GM20000 (cell line): ENCODE measurements around the gene CDKL1.

Source experiments
- DNase-seq: peaks from one replicate; pipeline ENCODE4 v3.0.0; 2012; ENCODE audit warnings: low spot score
- TF ChIP-seq, protein P1 (sequence below): IDR thresholded peaks from 2 replicates; pipeline ENCODE4 v1.5.1; 2012; ENCODE audit warnings: mild to moderate bottlenecking, control low read depth; ENCODE audit errors: extremely low read depth, missing control alignments

The CDKL1 gene

DNA sequence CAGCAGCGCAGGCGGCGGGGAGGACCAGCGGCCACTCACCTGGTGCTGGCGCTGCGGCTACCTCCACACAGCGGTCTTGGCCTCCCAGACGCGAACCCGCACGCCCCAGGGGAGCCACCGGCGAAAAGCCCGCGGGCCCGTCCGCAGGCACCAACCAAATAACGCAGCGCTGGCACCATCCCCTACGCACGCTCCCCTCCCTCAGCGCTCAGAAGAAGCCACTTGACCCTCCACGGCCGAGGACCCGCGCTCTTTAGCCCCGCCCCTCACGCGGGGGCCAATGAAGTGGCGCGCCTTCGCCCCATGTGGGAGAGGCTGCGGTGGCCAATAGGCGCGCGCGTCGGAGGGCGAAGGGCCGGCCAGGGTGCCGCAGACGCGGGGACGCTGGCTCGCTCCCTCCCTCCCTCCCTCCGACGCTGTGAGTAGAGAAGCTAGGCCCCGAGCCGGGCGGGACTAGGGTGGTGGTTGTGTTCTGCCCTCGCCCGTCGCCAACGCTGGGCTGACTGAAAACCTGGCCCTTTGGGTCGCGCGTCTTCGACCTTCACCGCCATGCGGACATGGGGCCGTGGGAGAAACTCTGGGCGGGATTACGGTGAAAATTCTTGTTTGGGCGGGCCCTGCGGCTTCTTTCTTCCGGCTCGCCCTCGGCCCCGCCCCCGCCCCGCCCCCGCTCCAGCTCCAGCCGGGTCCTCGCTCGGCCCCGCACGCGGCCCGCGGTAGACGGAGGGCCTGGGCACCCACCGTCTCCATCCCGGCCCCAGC, 84.5 kb downstream of the CDKL1 start, which contains the start of the genes DMAC2L and L2HGDH:
Gene DMAC2L, plus strand, starts transcription at position 353 of the 762 bp plus-strand sequence. CDS start 9,164 bp downstream, outside the sequence.
Gene L2HGDH, minus strand, starts transcription at position 258 of the 762 bp plus-strand sequence. Its CDS starts 79 bp downstream, at position 179.
- TF ChIP-seq, protein P1, sequence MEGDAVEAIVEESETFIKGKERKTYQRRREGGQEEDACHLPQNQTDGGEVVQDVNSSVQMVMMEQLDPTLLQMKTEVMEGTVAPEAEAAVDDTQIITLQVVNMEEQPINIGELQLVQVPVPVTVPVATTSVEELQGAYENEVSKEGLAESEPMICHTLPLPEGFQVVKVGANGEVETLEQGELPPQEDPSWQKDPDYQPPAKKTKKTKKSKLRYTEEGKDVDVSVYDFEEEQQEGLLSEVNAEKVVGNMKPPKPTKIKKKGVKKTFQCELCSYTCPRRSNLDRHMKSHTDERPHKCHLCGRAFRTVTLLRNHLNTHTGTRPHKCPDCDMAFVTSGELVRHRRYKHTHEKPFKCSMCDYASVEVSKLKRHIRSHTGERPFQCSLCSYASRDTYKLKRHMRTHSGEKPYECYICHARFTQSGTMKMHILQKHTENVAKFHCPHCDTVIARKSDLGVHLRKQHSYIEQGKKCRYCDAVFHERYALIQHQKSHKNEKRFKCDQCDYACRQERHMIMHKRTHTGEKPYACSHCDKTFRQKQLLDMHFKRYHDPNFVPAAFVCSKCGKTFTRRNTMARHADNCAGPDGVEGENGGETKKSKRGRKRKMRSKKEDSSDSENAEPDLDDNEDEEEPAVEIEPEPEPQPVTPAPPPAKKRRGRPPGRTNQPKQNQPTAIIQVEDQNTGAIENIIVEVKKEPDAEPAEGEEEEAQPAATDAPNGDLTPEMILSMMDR, result no peak
- peak; percentile 98 for DNase-seq

GRCh38 chr14:50311337-50311971, 85.2 kb downstream of the CDKL1 start:
- TF ChIP-seq, protein P1, result peak; percentile 40
- peak; percentile 17 for DNase-seq

DNA sequence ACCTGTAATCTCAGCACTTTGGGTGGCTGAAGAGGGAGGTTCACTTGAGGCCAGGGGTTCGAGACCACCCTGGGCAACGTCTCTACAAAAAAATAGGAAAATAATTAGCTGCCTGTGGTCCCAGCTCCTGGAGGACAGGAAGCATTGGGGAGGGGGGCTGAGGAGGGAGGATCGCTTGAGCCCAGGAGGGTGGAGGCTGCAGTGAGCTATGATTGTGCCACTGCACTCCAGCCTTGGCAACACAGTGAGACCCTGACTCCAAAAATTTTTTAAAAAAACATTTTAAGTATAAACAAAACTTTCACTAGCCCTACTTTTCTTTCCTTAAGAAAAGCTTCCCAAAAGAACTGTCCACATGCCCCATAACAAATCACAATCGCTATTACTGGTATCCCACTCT, 86.2 kb downstream of the CDKL1 start:
- TF ChIP-seq, protein P1, result no peak
- no peak for DNase-seq

GRCh38 chr14:50308363-50308915, 88.2 kb downstream of the CDKL1 start:
- TF ChIP-seq, protein P1, result no peak
- DNase-seq, result no peak

DNA sequence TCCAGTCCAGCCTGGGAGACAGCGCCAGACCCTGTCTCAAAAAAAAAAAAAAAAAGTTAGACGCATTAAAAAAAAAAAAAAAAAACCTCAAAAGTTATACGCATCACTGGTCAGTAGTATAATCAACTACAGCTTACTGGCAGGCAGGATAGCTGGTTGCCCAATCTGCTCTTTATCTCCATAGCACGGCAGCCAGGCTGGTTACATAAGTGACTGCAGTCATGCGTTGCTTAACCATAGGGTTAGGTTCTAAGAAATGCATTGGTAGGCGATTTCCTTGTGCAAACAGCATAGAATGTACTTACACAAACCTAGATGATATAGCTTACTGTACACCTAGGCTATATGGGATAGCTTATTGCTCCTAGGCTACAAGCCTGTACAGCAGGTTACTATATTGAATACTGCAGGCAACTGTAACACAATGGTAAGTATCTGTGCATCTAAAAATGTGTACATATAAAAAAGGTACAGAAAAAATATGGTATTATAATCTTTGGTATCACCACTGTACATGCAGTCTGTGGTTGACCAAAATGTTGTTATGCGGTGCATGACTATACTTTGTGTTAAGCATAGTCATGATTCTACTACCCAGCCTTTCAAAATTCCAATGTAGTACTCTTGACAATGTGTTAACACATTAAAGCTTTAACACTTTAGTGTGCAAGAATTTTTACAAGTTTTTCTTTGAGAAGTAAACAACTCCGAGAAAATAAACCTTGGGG, 92.8 kb downstream of the CDKL1 start:
- TF ChIP-seq, protein P1, result no peak
- DNase-seq, result no peak

- no peak for DNase-seq
- TF ChIP-seq, protein P1, result no peak
Observed at GRCh38 chr14:50301914-50302313, 94.8 kb downstream of the CDKL1 start.
